Effector CD4-positive, alpha-beta T cell (primary cell): ENCODE data around the gene TUBA4A.
"Not testable (repeated sequence)": the region's sequence is repeated elsewhere in the genome, so short reads cannot be mapped to it uniquely, and the experiment has no call there.

ENCODE experiments used
- DNase-seq: peaks from one replicate; pipeline ENCODE4 v3.0.0-alpha.2; 2020

Gene TUBA4A

GRCh38 chr2:219210196-219210885 lies 43.4 kb downstream of the TUBA4A start:
- no peak for DNase-seq

- DNase-seq, result no peak
These were observed 44.2 kb downstream of the TUBA4A start for GRCh38 chr2:219209236-219210195.

DNA sequence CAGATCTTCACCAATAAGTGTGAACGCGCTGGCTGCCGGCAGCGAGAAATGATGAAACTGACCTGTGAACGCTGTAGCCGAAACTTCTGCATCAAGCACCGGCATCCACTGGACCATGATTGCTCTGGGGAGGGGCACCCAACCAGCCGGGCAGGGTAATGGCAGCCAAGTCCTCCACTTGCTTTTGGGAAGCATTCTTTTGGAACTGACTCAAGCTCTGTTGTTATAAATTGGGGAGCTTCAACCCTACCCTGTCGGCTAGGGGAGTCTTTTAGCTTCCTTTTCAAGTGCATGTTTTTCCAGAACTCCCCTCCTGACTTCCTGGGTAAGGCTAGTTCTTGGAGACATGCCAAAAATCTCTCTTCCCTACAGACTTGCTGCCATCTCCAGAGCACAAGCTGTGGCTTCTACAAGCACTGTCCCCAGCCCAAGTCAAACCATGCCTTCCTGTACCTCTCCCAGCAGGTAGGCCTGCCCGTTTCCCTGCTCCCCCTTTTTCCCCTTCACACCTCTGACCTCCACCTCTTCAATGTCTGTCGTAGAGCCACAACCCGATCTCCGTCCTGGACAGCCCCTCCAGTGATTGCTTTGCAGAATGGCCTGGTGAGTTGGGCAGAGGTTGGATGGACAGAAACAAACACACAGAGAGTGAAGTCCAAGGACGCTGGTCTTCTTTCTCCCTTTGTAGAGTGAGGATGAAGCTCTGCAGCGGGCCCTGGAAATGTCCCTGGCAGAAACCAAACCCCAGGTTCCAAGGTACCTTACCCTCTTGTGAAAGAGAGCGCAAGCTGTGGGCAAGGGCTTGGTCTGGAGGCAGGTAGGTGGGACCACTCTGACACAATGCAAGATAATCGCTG lies 45.6 kb downstream of the TUBA4A start:
- no peak for DNase-seq

GRCh38 chr2:219207134-219207883 lies 46.4 kb downstream of the TUBA4A start:
- DNase-seq, result no peak

DNA sequence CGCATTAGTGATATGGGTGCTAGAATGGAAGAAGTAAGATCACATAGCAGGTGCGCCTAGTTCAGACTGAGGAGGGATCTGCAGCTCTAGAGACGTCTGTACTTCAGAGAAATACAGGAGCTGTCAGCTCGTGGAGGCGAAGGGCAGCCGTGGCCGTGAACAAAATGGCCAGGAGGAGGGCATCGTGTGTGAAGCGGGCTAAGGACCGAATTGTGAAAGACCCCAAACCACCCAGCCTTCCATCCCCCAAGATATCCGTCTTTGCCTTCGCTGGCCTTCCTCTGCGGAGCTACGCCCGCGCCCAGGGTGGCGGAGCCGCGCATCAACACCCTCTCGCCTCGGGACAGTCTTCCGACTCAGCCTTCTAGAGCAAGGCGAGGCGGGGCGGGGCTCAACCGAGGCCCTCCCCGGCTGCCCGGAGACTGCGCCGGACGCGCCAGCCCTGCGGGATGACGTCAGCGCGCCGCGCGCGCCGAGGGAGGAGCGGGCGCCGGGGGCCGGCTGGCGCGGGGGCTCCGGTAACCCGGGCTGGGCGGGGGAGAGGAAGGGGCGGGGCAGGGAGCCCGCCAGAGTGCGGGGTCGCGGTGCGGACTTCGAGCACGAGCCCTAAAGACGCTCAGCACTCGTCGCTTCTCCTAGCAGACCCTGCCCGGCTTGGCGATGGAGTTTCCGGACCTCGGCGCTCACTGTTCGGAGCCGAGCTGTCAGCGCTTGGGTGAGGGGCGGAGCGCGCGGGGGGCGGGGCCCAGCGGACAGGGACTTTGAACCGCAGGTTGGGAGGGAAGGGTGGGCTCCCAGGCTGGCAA lies 47.2 kb downstream of the TUBA4A start, which contains the start of gene ZFAND2B:
Gene ZFAND2B (plus strand): TSS at position 455 of the 806 bp plus-strand sequence. CDS start 206 bp downstream, at position 661.
- peak; percentile 94 for DNase-seq

- no peak for DNase-seq
These were observed 47.8 kb downstream of the TUBA4A start for GRCh38 chr2:219205981-219206327.

DNA sequence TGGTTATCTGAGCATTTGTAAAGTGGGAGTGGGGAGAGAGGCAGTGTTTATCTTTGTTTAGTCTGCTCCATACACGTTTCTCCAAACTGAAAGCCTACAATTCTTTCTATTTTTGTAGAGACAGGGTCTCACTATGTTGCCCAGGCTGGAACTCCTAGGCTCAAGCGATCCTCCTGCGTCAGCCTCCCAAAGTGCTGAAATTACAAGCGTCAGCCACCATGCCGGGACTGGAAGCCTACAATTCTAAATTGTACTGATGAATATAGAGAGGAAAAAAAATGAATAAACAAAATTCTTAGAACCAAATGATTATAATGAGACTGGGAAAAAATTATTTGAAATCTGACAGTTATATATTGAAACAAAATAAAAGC lies 48.6 kb downstream of the TUBA4A start:
- DNase-seq, result no peak

- no peak for DNase-seq
These were observed 49.1 kb downstream of the TUBA4A start for GRCh38 chr2:219204425-219205164.

- DNase-seq, result not testable (repeated sequence)
These were observed 52.4 kb downstream of the TUBA4A start for GRCh38 chr2:219201331-219201730.

DNA sequence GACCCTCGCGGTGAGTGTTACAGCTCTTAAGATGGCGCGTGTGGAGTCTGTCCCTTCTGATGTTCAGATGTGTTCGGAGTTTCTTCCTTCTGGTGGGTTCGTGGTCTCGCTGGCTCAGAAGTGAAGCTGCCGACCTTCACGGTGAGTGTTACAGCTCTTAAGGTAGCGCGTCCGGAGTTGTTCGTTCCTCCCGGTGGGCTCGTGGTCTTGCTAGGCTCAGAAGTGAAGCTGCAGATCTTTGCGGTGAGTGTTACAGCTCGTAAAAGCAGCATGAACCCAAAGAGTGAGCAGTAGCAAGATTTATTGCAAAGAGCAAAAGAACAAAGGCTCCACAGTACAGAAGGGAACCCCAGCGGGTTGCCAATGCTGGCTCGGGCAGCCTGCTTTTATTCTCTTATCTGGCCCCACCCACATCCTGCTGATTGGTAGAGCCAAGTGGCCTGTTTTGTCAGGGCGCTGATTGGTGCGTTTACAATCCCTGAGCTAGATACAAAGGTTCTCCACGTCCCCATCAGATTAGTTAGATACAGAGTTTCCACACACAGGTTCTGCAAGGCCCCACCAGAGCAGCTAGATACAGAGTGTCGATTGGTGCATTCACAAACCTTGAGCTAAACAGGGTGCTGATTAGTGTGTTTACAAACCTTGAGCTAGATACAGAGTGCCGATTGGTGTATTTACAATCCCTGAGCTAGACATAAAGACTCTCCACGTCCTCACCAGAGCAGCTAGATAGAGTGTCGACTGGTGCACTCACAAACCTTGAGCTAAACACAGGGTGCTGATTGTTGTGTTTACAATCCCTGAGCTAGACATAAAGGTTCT lies 53.0 kb downstream of the TUBA4A start:
- not testable (repeated sequence) for DNase-seq
